GM12872 (cell line): ENCODE measurements around the gene EXD3.

ENCODE experiments used
- CTCF ChIP-seq: IDR thresholded peaks from 3 replicates; pipeline ENCODE4 v1.5.1; 2011; ENCODE audit warnings: low read depth, mild to moderate bottlenecking, low read length, moderate library complexity; ENCODE audit not compliant: insufficient read depth

Gene EXD3

GRCh38 chr9:137460363-137461315 lies 37.7 kb upstream of the EXD3 start:
- TF ChIP-seq CTCF, result no peak

DNA sequence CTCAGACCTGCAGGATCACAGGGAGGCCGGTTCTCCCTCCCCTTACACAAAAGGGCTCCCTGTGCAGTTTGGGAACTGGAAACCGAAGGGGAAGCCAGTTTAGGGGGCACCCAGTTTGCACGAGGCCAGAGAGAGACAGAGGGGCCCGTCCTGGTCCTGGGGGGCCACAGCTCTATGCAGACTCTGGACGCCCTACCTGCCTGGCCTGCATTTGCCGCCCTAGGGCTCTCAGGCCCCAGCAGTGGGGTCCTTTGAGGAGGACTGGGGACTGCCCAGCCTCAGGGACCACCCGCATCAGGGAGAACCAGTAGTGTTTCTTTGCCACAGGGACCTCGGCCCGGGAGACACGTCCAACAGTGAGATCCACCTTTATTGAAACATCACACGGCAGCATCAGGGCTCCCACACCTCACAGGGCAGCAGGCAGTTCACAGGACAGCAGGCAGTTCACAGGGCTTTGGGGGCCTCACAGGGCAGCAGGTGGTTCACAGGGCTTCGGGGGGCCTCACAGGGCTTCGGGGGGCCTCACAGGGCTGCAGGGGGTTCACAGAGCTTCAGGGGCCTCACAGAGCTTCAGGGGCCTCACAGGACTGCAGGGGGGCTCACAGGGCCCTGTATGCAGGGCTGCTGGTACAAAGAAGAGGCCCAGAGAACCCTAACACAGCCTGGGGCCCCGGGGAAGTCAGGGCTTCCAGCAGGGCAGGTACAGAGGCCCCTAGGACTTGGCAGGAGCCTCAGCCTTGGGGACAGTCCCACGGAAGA lies 36.8 kb upstream of the EXD3 start:
- no peak for TF ChIP-seq CTCF

- TF ChIP-seq CTCF, result no peak
Measured at GRCh38 chr9:137459152-137459600, 36.2 kb upstream of the EXD3 start, which contains the start of gene NSMF. Gene NSMF (minus strand): TSS chr9:137459334. CDS start chr9:137459102, 232 bp downstream.

DNA sequence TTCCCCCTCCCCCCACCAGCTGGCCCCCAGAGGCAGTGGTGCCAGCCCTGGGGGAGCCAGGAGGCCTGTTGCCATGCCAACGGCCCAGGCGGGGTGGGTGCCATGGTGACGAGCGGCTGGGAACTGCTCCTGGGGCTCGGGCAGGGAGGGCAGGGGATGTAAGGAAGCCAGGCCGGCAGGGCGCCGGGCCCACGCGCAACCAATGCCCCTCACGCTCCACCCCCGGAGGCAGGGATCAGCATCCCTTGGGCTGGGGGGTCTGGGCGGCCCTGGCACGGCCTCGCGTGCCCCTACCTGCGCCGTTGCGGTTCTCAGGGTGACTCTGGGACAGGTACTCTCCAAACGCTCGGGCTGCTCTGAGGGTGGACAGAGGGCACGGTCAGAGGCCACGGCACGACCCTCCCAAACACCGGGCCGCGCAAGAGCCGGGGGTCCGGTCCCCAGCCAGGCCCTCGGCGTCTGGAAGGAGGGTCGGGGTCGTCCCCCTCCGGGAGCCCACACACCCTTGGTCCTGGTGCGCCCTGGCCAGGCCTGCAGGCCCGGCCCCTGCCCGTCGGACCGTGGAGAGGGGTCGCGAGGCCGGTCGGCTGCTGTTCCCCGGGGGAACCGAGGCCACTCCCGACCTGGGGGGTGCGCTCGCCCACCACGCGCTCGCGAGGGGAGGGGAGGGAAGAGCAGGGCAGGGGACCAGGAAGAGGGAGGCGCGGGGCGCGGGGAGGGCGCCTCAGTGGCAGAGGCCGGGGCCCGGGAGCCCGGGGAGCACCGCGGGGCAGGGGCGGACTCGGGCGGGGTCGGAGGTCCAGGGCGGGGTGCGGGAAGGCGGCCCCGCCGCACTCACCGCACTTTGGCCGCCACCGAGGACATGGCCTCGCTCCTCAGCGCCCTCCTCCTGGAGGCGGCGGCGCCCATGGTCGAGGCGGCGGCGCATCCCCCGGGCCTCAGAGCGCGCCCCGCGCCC lies 35.5 kb upstream of the EXD3 start:
- TF ChIP-seq CTCF, result no peak

DNA sequence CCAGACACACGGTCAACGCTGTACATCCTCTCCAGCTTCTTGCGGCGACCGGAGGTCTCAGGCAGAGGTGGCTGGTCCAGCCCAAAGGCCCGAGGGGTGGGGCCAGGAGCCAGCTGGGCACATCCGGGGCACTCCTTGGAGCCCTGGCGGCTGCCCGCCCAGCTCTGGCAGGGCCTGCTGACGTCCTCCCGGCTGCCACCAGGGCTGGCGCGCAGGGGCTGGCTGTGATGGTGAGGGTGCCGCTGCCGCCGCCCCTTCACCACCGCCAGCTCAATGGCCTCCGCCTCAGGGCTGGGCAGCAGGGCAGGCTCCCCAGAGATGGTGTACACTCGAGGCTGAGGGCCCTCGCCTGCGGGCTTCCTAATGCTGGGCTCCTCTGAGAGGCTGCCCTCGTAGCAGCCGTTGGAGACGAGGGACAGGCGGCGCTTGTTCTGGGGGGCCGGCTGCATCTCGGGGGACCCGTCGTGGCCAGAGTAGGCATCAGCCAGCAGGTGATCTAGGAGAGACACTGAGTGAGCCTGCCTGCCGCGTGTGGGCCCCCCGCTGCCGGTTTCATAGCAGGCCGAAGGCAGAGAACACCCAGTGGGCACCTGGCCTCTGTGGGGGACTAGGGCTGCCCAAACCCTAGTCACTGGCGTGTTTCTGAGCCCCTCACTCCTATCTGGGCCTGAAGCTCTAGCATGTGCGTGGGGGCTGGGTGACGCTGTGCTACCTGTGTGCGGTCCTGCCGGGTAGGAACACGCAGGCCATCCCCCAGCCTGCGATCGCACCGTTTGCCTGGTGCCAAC lies 34.6 kb upstream of the EXD3 start:
- no peak for TF ChIP-seq CTCF

DNA sequence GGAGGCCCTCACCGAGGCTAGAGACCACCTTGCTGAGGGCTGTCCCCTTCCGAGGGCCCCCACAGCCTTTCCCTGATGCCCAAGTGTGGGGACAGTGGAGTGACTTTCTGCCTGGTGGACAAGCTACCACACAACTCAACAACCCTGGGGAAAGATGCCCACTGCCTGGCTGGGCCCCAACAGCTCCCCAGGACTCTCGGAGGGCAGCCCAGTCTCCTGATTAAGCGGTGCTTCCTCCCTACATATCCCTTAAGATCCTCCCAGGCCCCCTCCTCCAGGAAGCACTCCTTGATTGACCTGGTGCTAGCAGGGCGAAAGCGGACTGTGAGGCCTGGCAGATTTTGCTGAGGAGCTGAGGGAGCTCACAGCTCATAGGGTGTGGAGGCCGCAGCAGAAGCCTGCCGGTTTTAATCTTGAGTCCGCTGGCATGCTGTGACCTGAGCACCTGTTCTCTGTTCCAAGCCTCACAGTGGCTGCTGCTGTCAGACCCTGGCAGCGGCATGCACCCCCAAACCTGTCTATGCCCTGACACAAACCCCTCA lies 34.0 kb upstream of the EXD3 start:
- no peak for TF ChIP-seq CTCF
